Fibroblast of skin of left quadriceps (primary cell): Measurements from ENCODE around the gene FAM163A.
"Not testable (repeated sequence)": the region's sequence is repeated elsewhere in the genome, so short reads cannot be mapped to it uniquely, and the experiment has no call there.

Source experiments
- DNase-seq, 2 experiments: peaks; one replicate each; pipeline ENCODE4 v3.0.0-alpha.2; 2013; ENCODE audit warnings: low read depth in 2 of 2

Gene FAM163A

DNA sequence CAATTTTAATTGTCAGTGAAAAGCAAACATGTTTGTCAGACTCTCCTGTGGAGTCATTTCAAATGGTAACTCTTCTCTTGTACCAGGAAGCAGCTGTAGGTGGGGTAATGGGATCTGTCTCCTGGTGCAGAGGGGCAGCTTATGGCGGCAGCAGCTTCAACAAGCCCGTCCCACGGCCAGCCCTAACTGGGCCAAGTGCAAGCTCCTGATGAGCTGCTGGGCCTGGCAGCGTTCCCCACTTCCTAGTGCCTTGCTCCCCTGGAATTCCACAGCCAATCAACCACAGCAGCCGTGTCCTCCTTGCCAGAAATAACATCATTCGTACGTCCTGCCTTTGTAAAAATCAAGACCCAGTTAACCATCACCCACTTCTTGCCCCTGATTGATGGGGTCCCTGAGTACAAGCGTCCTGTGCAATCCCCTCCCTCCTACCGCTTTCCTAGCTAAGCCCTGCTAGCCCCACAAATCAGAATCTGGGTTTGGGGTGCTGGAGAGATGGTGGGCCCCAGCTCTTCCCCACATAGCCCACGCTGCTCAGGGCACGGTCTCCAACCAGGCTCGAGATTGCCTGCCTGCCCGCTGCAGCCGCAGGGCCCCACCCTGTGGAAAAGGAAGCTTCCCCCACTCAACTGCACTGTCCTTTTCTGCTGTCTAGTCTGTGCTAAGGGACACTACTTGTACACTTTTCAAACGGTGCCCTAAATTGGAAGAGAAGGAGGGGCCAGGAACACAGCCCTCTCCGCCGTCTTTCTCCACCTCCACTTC is 73.3 kb downstream of the FAM163A start:
- no peak for DNase-seq

DNA sequence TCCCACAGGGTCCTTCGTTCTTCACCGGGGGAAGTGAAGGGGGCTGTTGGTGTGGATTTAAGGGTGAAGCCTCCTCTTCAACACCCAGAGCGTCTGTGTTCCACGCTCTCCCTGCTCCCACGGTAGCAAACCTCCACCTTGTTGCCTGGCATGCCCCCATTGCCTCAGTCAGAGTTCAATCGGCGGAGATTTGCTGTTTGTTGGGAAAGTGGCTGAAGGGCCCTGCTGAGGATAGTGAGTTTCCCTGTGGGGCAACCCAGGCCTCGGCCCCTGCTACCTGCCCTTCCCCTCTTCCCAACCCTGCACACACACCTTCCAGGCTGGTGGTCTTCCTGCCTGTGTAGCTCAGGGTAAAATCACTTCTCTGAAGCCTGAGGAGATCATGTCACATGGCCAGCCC is 74.0 kb downstream of the FAM163A start:
- DNase-seq, result no peak

DNA sequence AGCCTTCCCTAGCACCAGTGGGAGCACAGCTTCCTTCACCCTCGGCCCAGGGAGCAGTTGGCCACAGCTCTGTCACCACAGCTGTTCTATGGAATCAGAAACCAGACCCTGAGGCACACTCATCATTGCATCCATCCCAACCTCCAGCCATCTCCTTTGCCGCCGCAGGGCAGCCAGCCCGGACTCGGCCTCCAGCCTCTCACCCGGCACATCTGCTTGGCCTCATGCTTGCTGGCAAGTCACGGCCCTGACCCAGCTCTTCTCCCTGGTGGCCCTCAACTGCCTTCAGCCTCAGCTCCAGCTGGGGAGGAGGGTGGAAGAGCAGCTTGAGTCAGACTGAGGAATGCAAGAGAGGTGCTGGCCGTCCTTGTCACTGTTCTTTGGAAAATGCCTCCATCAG is 74.7 kb downstream of the FAM163A start:
- DNase-seq, result no peak

DNA sequence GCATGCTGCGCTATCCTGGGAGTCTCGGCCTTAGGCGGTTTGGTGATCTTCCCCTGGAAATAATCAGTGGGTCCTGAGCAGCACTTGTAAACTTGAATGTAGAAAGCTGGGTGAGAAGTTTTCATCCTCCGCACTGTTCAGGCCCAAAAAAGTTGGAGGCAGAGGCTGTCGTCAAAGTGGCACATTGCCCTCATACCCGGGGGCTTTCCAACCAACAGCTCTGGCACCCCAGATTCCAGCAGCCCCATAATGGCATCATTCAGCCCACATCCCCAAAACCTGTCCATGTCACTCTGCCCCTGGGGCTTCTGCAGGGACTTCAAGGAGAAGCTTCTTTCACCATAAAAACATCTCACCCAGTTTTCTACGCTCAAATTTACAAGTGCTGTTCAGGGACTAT is 75.2 kb downstream of the FAM163A start:
- no peak for DNase-seq

DNA sequence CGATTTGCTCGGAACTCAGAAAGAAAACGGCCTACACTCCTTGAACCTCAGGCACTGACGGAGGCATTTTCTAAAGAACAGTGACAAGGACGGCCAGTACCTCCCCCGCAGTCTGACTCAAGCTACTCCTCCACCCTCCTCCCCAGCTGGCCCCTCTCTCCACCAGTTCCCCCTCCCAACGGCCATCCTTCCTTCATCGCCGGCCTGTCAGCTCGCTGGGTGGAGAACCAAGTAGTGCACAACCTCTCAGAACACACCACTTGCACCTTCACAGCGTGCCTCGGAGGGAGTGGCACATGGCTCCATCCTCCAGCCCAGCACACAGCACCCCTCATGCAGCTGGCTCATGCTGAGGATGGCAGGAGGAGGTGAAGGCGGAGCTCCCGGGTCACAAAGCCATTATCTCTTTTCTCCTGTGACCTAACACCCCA is 75.7 kb downstream of the FAM163A start:
- no peak for DNase-seq

DNA sequence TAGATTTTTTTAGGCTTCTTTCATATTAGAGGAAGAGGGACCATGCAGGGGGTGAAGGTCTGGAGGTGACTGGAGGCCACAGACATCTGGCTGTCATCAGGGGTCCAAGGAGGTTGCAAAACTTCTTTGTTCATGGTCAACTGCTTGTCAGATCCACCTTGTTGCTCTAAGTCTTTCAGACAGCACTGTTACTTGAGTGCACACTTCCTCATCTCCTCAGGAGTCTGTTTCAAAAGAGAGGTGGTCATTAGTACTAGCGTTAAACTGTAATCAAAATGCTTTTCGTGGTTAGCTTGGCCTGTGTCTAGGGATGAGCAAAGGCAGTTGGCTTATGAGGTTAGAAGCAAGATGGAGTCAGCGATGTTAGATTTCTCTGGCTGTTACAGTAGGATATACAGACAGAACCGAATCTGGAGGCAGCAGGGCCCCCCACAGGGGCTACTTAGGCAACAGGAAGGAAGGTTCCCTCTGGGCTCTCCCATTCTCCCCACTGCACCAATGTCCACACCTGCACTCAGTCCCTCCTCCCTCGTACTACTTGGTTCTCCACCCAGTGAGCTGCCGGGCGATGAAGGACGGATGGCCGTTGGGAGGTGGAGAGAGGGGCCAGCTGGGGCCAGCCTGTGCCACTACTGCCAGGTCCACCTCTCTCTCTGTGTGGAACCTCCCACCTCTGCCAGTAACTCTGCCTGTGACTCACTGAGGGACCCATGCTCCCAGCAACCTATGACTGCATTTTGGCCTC is 77.3 kb downstream of the FAM163A start:
- no peak for DNase-seq

DNA sequence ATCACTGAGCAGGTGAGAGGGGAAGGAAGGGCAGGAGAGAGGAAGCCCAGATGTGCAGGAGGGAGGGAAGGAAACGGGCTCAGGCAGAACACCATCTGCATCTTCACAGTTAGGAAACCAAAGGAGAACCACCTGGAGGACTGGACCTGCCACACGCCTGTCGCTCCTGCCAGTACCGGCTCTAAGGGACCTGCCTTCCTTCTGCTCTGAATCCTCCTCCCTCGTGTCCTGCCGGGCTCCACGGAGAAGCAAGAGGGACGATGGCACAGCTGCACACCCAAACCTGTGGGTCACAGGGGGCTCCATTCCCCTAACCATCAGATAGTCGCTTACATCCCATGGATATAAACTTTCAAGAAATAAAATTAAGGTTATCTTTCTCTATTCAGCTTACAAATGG is 78.4 kb downstream of the FAM163A start:
- DNase-seq, result no peak

DNA sequence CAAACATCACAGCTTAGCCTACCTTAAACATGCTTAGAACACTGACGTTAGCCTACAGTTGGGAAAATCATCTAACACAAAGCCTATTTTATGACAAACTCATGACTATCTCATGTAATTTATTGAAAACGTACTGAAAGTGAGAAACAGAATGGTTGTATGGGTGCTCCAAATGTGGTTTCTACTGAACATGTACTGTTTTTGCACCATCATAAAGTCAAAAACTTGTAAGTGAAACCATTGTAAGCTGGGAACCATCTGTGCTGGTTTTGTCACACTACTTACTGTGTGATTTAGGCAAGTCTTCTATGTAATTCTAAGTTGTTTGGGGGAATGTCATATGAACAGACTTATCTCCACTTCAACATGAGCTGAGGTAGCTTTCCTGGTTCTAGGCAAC is 79.0 kb downstream of the FAM163A start:
- no peak for DNase-seq

DNA sequence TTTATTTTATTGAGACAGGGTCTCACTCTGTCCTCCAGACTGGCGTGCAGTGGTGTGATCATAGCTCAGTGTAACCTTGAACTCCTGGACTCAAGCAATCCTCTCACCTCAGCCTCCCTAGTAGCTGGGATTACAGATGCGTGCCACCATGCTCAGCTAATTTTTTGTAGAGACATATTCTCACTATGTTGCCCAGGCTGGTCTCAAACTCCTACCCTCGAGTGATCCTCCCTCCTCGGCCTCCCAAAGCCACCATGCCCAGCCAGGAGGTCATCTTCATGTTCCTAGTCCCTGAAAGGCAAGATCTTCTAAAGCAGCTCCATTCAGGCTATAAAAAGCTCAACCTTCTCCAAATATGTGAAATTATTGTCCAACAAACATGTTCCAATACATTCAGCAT is 80.6 kb downstream of the FAM163A start:
- DNase-seq, result no peak

DNA sequence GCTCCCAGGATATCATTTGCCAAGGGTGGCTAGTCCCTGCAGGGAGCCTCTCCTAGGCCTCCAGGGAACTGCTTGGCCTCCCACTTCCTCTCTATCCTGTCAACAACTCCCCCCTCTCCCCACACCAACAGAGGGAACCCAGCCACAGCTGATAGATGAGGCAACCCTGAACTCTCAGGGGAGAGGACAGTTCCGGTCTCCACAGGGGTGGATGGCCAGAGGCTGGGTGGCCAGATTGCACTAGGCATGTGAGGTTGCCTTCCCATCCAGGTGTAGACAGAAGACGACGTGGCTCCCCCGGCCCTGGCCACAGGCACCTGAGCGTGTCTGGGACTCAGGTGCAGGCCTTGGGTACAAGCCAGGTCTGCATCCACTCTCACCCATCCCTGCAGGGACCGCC is 81.2 kb downstream of the FAM163A start:
- no peak for DNase-seq

DNA sequence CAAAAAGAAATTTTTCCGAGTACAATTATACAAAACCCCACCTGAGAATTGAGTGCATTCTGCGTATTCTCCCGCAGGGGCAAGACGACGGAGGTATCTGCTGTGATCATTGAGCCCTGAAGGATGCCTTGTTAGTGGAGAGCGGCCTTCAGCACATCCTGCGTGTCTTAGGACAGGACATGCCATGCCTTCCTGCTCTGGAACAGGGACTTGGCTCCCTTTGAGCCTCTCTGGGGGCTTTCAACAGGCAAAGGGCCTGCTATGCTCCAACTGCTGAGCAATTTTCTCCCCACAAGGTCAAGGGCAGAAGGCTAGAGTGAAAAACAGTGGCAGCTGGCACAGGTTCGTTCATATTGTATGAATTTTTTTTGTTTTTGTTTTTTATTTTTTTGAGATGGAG is 82.1 kb downstream of the FAM163A start:
- DNase-seq, result no peak

DNA sequence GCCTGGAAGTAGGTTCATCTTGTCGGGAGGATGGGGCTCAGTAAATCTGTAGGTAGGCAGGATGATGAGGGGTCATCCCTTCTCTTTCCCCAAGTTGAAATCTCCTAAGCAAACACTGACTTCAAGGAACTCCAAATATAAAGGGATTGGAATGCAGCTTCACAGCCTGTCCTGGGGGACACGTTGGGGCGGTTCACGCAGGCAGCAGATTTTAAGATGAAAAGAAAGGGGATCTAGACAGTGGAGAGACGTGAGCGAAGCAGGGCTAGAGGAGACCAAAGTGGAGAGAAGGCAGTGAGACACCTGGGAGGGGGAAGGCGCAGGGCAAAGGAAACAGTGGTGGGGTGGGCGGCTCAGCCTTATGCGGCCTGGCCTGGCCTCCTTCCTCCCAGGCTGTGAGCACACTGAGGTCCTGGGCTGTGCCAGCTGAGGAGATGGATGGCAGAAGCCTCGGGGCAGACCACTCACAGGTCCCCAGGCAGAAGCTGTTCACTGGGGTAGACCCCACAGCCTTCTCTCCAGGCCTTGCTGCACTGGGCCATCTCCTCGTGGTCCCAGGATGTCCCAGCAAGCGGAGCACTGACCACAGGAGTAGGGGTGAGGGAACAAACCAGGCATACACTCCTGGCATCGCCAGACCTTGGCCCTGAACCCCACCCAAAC is 82.8 kb downstream of the FAM163A start:
- no peak for DNase-seq

DNA sequence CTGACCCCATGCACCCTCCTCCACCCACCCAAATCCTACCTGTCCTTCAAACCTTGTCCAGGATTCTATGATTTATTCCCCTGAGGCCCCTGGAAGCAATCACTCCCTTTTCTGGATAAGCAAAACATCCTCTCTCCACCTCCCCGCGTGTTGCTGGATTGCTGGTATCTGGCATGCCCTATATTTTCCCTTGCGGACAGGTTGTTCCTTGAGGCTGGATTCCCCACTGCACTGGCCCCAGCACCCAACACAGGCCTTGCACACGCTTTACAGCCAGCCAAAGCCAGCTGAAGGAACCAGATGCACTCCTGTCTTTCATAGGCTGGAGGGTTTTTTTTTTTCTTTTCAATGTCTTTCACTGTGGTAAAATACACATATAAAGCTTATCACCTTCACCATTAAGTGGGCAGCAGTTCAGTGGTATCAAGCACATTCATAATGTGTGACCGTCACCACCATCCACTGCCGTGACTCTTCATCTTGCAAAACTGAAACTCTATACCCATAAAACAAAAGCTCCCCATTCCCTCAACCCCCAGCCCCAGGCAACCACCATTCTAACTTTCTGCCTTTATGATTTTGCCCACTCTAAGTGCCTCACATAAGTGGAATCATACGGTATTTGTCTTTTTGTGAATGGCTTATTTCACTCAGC is 83.7 kb downstream of the FAM163A start:
- DNase-seq, result no peak

DNA sequence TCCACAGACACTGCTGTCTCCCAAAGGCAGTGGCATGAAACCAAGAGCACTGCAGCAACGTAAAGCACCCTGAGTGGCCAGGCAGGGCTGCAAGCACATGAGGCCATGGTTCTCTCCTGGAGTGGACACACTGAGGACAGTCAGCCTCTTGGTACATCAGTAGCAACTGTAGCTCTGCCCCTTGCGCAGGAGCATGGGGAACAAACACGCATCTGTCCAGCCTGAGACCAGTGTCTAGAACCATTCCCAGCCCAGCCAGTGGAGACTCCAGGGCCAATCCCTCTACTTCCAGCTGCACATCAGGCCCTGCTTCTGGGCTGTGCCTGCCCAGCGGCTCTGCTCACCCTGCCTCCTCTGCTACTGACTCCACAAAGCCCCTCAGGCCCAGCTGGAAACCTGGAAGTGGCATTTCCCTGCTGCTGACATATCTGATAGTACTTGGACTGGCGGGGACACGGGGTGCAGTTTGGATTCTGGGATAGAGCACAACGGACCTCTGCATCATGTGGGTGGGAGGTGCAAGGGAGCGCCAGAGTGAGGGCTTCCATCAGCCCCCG is 85.5 kb downstream of the FAM163A start:
- no peak for DNase-seq

DNA sequence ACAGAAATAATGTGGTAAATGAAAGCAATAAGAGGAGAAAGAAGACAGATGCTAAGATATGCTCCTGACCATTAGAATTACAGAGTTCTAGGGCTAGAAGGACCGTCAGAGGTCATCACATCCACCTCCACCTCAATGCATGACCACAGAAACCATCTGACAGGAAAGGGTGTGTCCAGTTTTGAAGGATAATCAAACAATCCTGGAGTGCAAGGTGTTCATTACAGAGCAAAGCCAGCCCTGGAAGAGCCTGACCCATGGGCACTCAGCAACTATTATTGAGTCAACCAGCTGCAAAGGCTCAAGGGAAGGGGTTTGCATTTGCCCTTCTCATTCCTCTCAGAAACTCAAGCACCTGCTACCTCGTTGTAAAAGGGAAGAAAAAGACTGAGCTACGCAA is 88.1 kb downstream of the FAM163A start:
- DNase-seq, result no peak

DNA sequence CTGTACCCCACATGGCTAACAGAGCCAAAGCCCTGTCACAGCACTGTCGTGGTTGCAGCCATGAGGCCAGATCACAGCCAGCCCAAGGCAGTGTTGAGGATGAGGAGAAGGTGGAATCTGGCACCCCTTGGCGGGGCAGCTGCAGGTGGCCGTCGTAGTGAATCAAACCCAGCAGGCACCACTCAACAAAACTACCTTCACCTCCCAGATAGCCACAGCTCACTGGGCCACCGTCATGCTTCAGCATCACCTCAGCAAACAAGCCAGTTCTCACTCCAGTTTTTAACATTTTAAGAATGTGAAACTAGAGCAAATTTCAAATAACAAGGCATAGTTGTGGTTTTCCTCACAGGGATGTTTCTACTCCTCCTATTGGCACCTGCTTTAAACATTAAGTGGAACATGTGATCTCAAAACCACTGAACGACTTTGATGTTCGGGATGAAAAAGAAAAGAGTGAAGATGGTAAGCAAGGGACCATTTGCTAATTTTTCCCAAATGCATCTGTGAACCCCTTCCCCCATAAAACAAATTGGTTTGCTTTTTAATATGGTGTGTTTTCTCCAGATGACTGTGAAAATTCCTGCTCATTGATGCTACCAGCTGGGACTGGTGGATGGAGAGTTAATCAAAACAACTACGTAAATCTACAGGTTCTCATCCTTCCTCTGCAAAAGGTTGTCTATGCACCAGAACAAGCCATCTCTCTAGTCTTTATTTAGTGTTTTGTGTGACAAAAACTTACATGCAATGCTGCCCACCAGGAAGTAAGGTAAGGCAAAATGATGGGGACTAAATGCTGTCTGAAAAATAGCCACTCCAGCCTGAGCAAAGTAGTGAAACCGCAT is 89.0 kb downstream of the FAM163A start:
- no peak for DNase-seq

DNA sequence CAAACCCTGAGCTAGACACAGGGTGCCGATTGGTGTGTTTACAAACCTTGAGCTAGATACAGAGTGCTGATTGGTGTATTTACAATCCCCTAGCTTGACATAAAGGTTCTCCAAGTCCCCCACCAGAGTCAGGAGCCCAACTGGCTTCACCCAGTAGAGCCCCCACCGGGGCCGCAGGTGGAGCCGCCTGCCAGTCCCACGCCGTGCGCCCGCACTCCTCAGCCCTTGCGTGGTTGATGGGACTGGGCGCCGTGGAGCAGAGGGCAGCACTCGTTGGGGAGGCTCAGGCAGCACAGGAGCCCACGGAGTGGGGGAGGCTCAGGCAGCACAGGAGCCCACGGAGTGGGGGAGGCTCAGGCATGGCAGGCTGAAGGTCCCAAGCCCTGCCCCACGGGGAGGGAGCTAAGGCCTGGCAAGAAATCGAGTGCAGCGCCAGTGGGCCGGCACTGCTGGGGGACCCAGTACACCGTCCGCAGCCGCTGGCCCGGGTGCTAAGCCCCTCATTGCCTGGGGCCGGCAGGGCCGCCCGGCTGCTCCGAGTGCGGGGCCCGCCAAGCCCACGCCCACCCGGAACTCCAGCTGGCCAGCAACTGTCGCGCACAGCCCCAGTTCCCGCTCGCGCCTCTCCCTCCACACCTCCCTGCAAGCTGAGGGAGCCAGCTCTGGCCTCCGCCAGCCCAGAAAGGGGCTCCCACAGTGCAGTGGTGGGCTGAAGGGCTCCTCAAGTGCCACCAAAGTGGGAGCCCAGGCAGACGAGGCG is 93.8 kb downstream of the FAM163A start:
- DNase-seq, result not testable (repeated sequence)

DNA sequence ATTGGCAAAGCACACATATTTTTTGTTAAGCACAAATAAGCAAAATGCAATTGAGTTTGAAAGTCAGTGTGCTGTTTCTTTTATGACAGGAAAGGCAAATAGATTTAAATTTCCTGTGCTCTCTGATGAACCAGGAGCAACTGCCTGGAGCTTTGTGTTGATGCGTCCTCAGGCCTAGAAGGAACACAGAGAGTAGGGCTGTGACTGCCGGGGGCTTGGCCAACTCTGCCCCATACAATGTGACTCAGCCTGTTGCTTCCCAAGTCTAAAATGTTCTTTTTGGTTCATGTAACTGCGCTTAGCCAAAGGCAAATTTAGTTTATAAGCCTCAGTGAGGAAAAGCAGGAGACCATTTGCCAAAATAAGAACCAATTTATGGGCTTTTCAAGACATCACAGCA is 97.0 kb downstream of the FAM163A start:
- no peak for DNase-seq

DNA sequence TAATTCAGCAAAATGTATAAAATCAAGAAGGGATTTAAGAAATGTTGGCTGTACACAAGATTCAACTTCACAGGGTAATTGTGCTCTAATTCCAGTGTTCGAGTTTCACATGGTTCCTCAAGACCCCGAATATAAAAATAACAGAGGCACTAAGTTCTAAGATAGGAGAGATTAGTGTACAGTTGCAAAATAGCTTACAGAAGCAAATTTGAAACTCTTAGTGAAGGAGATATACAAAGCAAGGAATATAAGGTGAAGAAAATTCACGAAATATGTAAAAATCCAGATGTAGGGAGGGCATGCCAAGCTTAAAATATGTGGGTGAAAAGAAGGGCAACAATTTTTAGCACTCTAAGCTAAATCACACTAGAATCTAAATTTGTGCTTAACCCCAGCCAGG is 105.1 kb downstream of the FAM163A start:
- DNase-seq, result no peak

DNA sequence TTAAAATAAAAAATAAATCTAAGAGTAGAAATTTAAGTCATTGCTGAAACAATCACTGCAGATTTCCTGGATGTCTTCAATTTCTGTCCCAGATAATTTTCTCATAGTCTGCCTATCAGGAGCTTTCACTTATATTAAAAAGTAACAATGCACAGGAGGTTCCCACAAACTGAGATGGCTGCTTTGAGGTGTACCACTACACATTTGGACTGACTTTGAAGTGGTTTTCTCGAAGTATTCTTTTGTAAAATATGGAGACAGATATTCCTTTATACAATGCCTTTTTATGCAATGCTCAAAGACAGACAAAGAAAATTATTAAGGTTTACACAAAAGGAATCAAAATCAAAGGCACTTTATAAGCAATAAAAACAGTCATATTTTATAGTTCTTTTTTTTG is 110.0 kb downstream of the FAM163A start:
- DNase-seq, result no peak
